Liver (tissue), 3 donors: ENCODE data around the gene SPARC.

Source experiments
- ATF3 ChIP-seq: IDR thresholded peaks from 2 replicates; pipeline ENCODE4 v1.6.1; 2016; ENCODE audit warnings: antibody characterized with exemption
- CTCF ChIP-seq: fragments of 150-350 bp; IDR thresholded peaks from 2 replicates; pipeline ENCODE4 v1.5.1; 2017; ENCODE audit warnings: improper control_type of control experiment, low read depth, low read length; ENCODE audit not compliant: missing input control
- FOXA1 ChIP-seq: IDR thresholded peaks from 2 replicates; pipeline ENCODE4 v1.6.1; 2016; ENCODE audit warnings: antibody characterized with exemption
- REST ChIP-seq: IDR thresholded peaks from 2 replicates; pipeline ENCODE4 v1.6.1; 2016; ENCODE audit warnings: antibody characterized with exemption, mild to moderate bottlenecking
- SP1 ChIP-seq: IDR thresholded peaks from 2 replicates; pipeline ENCODE4 v1.6.1; 2018; ENCODE audit warnings: antibody characterized with exemption, mild to moderate bottlenecking
- TAF1 ChIP-seq: conservative IDR thresholded peaks from 2 replicates; pipeline ENCODE4 v1.6.1; 2016; ENCODE audit warnings: antibody characterized with exemption, mild to moderate bottlenecking
- YY1 ChIP-seq: IDR thresholded peaks from 2 replicates; pipeline ENCODE4 v1.6.1; 2016; ENCODE audit warnings: antibody characterized with exemption, mild to moderate bottlenecking
- donor health status: healthy.
- donor health status: healthy.

GRCh38 chr5:151677776-151678545 is 8.8 kb downstream of the SPARC start:
- TF ChIP-seq CTCF = no peak
- TF ChIP-seq REST = no peak
- TF ChIP-seq YY1 = no peak
- no peak for TF ChIP-seq SP1
- TF ChIP-seq ATF3 = no peak
- no peak for TF ChIP-seq TAF1
- TF ChIP-seq FOXA1 = no peak
